Heart left ventricle (tissue), 16 donors: ENCODE measurements around the gene CUBN. TPM values are rescaled to one million over a fixed set of nuclear protein-coding genes. Genes with fewer than 3 reads are reported as not detected.

Experiments used
- ATAC-seq, 4 donors: fragments of 200-7000 bp; cut with Tn5 transposase; one replicate each; pipeline ENCODE4 v1.9.1; 2020 to 2022; ENCODE audit warnings: moderate library complexity in 4 of 4, mild to moderate bottlenecking in 3 of 4, moderate number of reproducible peaks in 1 of 4
- DNase-seq, 5 donors: peaks; one replicate each; pipeline ENCODE4 v3.0.0-alpha.2; 2020
- H3K27ac ChIP-seq, 12 donors: fragments of 200-600 bp; sonication (generic) in 4 of 12; one replicate each; pipeline versions ENCODE4 v1.5.0 to v1.8.0; 2016 to 2022; ENCODE audit warnings: mild to moderate bottlenecking in 2 of 12
- H3K27me3 ChIP-seq, 9 donors: fragments of 200-600 bp; sonication (generic) in 2 of 9; one replicate each; pipeline versions ENCODE4 v1.5.1 to v1.8.0; 2016 to 2022; ENCODE audit warnings: mild to moderate bottlenecking in 3 of 9
- H3K36me3 ChIP-seq, 9 donors: fragments of 200-600 bp; sonication (generic) in 2 of 9; one replicate each; pipeline versions ENCODE4 v1.5.0 to v1.8.0; 2018 to 2022; ENCODE audit warnings: mild to moderate bottlenecking in 2 of 9
- H3K4me1 ChIP-seq, 12 donors: fragments of 200-600 bp; sonication (generic) in 4 of 12; one replicate each; pipeline versions ENCODE4 v1.5.0 to v1.8.0; 2016 to 2022; ENCODE audit warnings: mild to moderate bottlenecking in 3 of 12
- H3K4me3 ChIP-seq, 12 donors: fragments of 200-600 bp; sonication (generic) in 4 of 12; one replicate each; pipeline versions ENCODE4 v1.5.0 to v1.8.0; 2017 to 2022; ENCODE audit warnings: mild to moderate bottlenecking in 9 of 12, moderate library complexity in 4 of 12
- H3K9me3 ChIP-seq, 12 donors: fragments of 200-600 bp; sonication (generic) in 4 of 12; one replicate each; pipeline versions ENCODE4 v1.5.0 to v1.8.0; 2016 to 2022; ENCODE audit warnings: mild to moderate bottlenecking in 1 of 12
- CTCF ChIP-seq, 12 donors: fragments of 200-600 bp; sonication (generic) in 4 of 12; IDR thresholded peaks; one replicate each; pipeline versions ENCODE4 v1.5.0 to v1.8.0; 2018 to 2022; ENCODE audit warnings: antibody characterized with exemption in 12 of 12, mild to moderate bottlenecking in 5 of 12
- POLR2A ChIP-seq, 2 donors: fragments of 450-650 bp; IDR thresholded peaks; one replicate each; pipeline ENCODE4 v1.6.1; 2017; ENCODE audit warnings: antibody characterized with exemption in 2 of 2, mild to moderate bottlenecking in 2 of 2, moderate library complexity in 2 of 2
- WGBS, 4 donors: extraction: QIAGEN DNeasy Blood & Tissue Kit in 2 of 4; methylation state at CpG; one replicate each; pipeline versions ENCODE4 v1.1.5 to v1.1.7; 2013 to 2018; 5-methylcytosine and 5-hydroxymethylcytosine counted together
- intact Hi-C, 10 donors: fragments of 100-400 bp; cut with DNase I; formaldehyde crosslinking; loops; one replicate each; pipeline versions ENCODE4 v1.11.1 to v1.14.2; 2022
- polyA plus RNA-seq, 2 donors: library from polyadenylated mRNA; stranded (reverse); fragments of 200-250 nt; gene quantifications; one replicate each; pipeline ENCODE4 v1.2.3, GENCODE V29; 2013
- total RNA-seq, 9 donors: library from RNA; depleted of rRNA in 2 of 9; stranded (reverse); fragments of >200 nt in 2 of 9; fragmentation: NEBNext Ultra II Directional in 3 of 9; extraction: Animal tissue kit (Norgen Biotek cat#: 25700) in 3 of 9; gene quantifications; one replicate each; pipeline versions ENCODE4 v1.1.0 to v1.2.4, GENCODE V29; 2016 to 2023
- donor health status: ischemic (EF 13 %, LVEDD 7.1; RV severe dilation, severe dysfunction).
- donor health status: healthy with polysubstance abuse.
- donor health status: DM: no; HTN: yes; CAD: no.
- donor health status: DM: no; HTN: no; CAD: no.
- donor health status: ischemic (EF 25% LVEDD 6.9; RV normal size, moderate dysfunction).
- donor health status: ischemic (EF 25% LVEDD 5.7; RV mildly dilated, moderate dysfunction).
- donor health status: healthy.
- donor health status: DM: yes; HTN: yes; CAD: no.
- donor health status: ischemic (EF 35%, LVEDD 5.7; RV mildly dilated, moderate dysfunction).
- donor health status: nonischemic (EF 11% LVEDD 7.7; RV severe dilation, severe dysfunction).
- donor health status: DM: yes; HTN: yes; CAD: no.
- donor health status: PGD.
- donor health status: ischemic (EF 29% LVEDD 5.4; RV normal size, mild dysfunction).
- donor health status: nonischemic (EF 23%, LVEDD 6.1; RV moderate dilation, normal function).

CUBN gene
- total and polyA plus RNA-seq, 11 donors, result 0.07 to 1.5 (median 0.44) TPM

GRCh38 chr10:17031637-17032635, 97.7 kb downstream of the CUBN start:
- intact Hi-C loops, result loop anchor here in 1 of 10 donors (10.0 kb wide), 1 partner anchor 173 kb away; the partner anchor contains the start of gene TRDMT1
- WGBS, 4 donors, result 62 to 72% (median 69%) methylated on average over 13 of the region's 13 CpGs
- Histone ChIP-seq H3K27ac (peak overlapping the region in 2 of 12 donors; percentile 14 to 25), H3K36me3 (no peaks in the 10 kb centered on the region), H3K9me3 (no peaks in the 10 kb centered on the region), H3K4me1 (peaks cover 0 to 64% (median 20%) of the 10 kb centered on the region in 12 donors), H3K27me3 (no peaks in the 10 kb centered on the region), H3K4me3 (no peak overlapping the region)
- TF ChIP-seq CTCF (IDR thresholded peaks at IDR 0.05) (no peak), POLR2A (IDR thresholded peaks at IDR 0.05) (no peak)
- ATAC-seq, result peak in 3 of 4 donors; percentile 19 to 77 (median 44)
- no peak for DNase-seq

GRCh38 chr10:17029581-17030271, 99.9 kb downstream of the CUBN start:
- 39 to 52% (median 45%) methylated on average over 9 of the region's 9 CpGs for WGBS, 4 donors
- Histone ChIP-seq H3K27ac (peak overlapping the region; percentile 19 to 88 (median 68)), H3K36me3 (no peaks in the 10 kb centered on the region), H3K9me3 (no peaks in the 10 kb centered on the region), H3K4me3 (peak overlapping the region in 6 of 12 donors; percentile 14 to 36 (median 18)), H3K4me1 (peaks cover 3 to 86% (median 37%) of the 10 kb centered on the region in 12 donors), H3K27me3 (no peaks in the 10 kb centered on the region)
- DNase-seq (peak; percentile 76 to 84 (median 81)), ATAC-seq (peak; percentile 77 to 90 (median 84))
- TF ChIP-seq CTCF (IDR thresholded peaks at IDR 0.05), result no peak
- TF ChIP-seq POLR2A (IDR thresholded peaks at IDR 0.05), result no peak
- intact Hi-C loops, result loop anchor here in 1 of 10 donors (10.0 kb wide), 1 partner anchor 175 kb away; the partner anchor contains the start of gene TRDMT1

GRCh38 chr10:17029239-17029580, 100.4 kb downstream of the CUBN start:
- Histone ChIP-seq H3K27me3 (no peaks in the 10 kb centered on the region), H3K9me3 (no peaks in the 10 kb centered on the region), H3K4me1 (peaks cover 3 to 91% (median 39%) of the 10 kb centered on the region in 12 donors), H3K27ac (peak overlapping the region; percentile 19 to 88 (median 68)), H3K4me3 (peak overlapping the region in 5 of 12 donors; percentile 14 to 36 (median 20)), H3K36me3 (no peaks in the 10 kb centered on the region)
- WGBS, 4 donors, result 49 to 60% (median 53%) methylated on average over 4 of the region's 4 CpGs
- intact Hi-C loops, result no loop called here
- DNase-seq (no peak), ATAC-seq (no peak)
- TF ChIP-seq POLR2A (IDR thresholded peaks at IDR 0.05) (no peak), CTCF (IDR thresholded peaks at IDR 0.05) (no peak)

- no peak overlapping the region for H3K4me3 ChIP-seq
- no peaks in the 10 kb centered on the region for H3K36me3 ChIP-seq
- no peaks in the 10 kb centered on the region for H3K9me3 ChIP-seq
- WGBS, 4 donors, result 72 to 81% (median 77%) methylated on average over 4 of the region's 4 CpGs
- no peak for DNase-seq
- no peaks in the 10 kb centered on the region for H3K27me3 ChIP-seq
- H3K27ac ChIP-seq, result peak overlapping the region; percentile 12 to 88 (median 68)
- no peak for TF ChIP-seq CTCF (IDR thresholded peaks at IDR 0.05)
- TF ChIP-seq POLR2A (IDR thresholded peaks at IDR 0.05), result no peak
- intact Hi-C loops, result no loop called here
- H3K4me1 ChIP-seq, result peaks cover 3 to 94% (median 41%) of the 10 kb centered on the region in 12 donors
- no peak for ATAC-seq
These were observed 100.8 kb downstream of the CUBN start for GRCh38 chr10:17028798-17029197.
